Measurements from ENCODE around the gene MYLK2.

The MYLK2 gene

GRCh38 chr20:31819083-31819784 is at the start of gene MYLK2:
Gene MYLK2, plus strand, starts transcription at chr20:31819356. Its CDS starts 225 bp downstream, at chr20:31819581.
- TF ChIP-seq CTCF (IDR thresholded peaks at IDR 0.05; ENCODE audit: low read depth, low read length, missing control alignments) = no peak
- H3K4me3 ChIP-seq (replicated peaks; ENCODE audit: low read depth, low read length) = no peak within 1 kb of the TSS
- DNase-seq (ENCODE audit: extremely low read depth, low read depth) = no peak

GRCh38 chr20:31769681-31770080 is 49.5 kb upstream of the MYLK2 start:
- no peak for DNase-seq (ENCODE audit: extremely low read depth, low read depth)
- H3K4me3 ChIP-seq (replicated peaks; ENCODE audit: low read depth, low read length) = no peak overlapping the region
- no peak for TF ChIP-seq CTCF (IDR thresholded peaks at IDR 0.05; ENCODE audit: low read depth, low read length, missing control alignments)

GRCh38 chr20:31770243-31770642 is 48.9 kb upstream of the MYLK2 start:
- H3K4me3 ChIP-seq (replicated peaks; ENCODE audit: low read depth, low read length) = no peak overlapping the region
- no peak for TF ChIP-seq CTCF (IDR thresholded peaks at IDR 0.05; ENCODE audit: low read depth, low read length, missing control alignments)
- no peak for DNase-seq (ENCODE audit: extremely low read depth, low read depth)

- no peak for TF ChIP-seq CTCF (IDR thresholded peaks at IDR 0.05; ENCODE audit: low read depth, low read length, missing control alignments)
- no peak overlapping the region for H3K4me3 ChIP-seq (replicated peaks; ENCODE audit: low read depth, low read length)
- no peak for DNase-seq (ENCODE audit: extremely low read depth, low read depth)
Observed at GRCh38 chr20:31774408-31774807, 44.7 kb upstream of the MYLK2 start.

- no peak for DNase-seq (ENCODE audit: extremely low read depth, low read depth)
- no peak overlapping the region for H3K4me3 ChIP-seq (replicated peaks; ENCODE audit: low read depth, low read length)
- no peak for TF ChIP-seq CTCF (IDR thresholded peaks at IDR 0.05; ENCODE audit: low read depth, low read length, missing control alignments)
Observed at GRCh38 chr20:31780839-31781238, 38.3 kb upstream of the MYLK2 start.

- no peak for DNase-seq (ENCODE audit: extremely low read depth, low read depth)
- no peak overlapping the region for H3K4me3 ChIP-seq (replicated peaks; ENCODE audit: low read depth, low read length)
- no peak for TF ChIP-seq CTCF (IDR thresholded peaks at IDR 0.05; ENCODE audit: low read depth, low read length, missing control alignments)
Observed at GRCh38 chr20:31781945-31782344, 37.2 kb upstream of the MYLK2 start.

Data from HFF-Myc (cell line).